HCT116 (cell line): ENCODE data around the gene CABP1. TPM values are rescaled to one million over a fixed set of nuclear protein-coding genes. Genes with fewer than 3 reads are reported as not detected.

Experiments
- ATAC-seq: fragments of 200-7000 bp; cut with Tn5 transposase; 2 replicates; pipeline ENCODE4 v1.9.1; 2020; ENCODE audit warnings: mild to moderate bottlenecking, moderate library complexity
- BruUV-seq: library from RNA; stranded (reverse); fragments of 400-500 nt; replicated peaks from 2 replicates; lab custom pipeline; 2021; lab: Mats Ljungman, UMichigan
- CTCF ChIA-PET: fragments of 300-600 bp; sonication (Branson Sonifier 250); formaldehyde crosslinking; loops from one replicate; lab custom pipeline; 2021; ENCODE audit warnings: antibody characterized with exemption; lab: Charles Lee
- POLR2A ChIA-PET: fragments of 300-600, 350-600 bp; sonication (Branson Sonifier 250); formaldehyde crosslinking; loops from one replicate; lab custom pipeline; 2021; ENCODE audit warnings: antibody characterized with exemption; lab: Charles Lee
- RAD21 ChIA-PET, 2 experiments: fragments of 300-600 bp; sonication (Branson Sonifier 250); formaldehyde crosslinking; loops; one replicate each; lab custom pipeline; 2023; ENCODE audit warnings: low total read pairs in 2 of 2; ENCODE audit not compliant: uncharacterized antibody in 2 of 2, unreplicated experiment in 2 of 2, low non-redundant PET in 1 of 2; lab: Charles Lee
- DNase-seq: peaks from one replicate; pipeline ENCODE4 v3.0.0-alpha.2; 2010; ENCODE audit warnings: low read depth, low spot score
- H2AFZ ChIP-seq: fragments of 200-600 bp; shearing (Covaris generic), sonication (generic); 2 replicates; pipeline ENCODE4 v1.6.1; 2017; ENCODE audit warnings: low read depth, mixed run types, mixed read lengths, antibody characterized with exemption, low read length; ENCODE audit not compliant: poor library complexity, severe bottlenecking
- H3K27ac ChIP-seq: 2 replicates; pipeline ENCODE4 v1.5.1; 2012; ENCODE audit warnings: low read depth, low read length
- H3K27me3 ChIP-seq: fragments of 200-600 bp; sonication (generic); 2 replicates; pipeline ENCODE4 v1.6.1; 2016; ENCODE audit warnings: mixed run types, low read length, mixed read lengths; ENCODE audit not compliant: insufficient read depth
- H3K36me3 ChIP-seq, 2 experiments: fragments of 200-500 bp in 1 of 2; fragments of 200-600 bp in 1 of 2; sonication (Bioruptor generic) in 1 of 2; sonication (generic) in 1 of 2; 2 replicates each; pipeline versions ENCODE4 v1.5.1 to v1.6.1; 2014 to 2016; ENCODE audit warnings: low read length in 2 of 2, inconsistent platforms in 1 of 2, mixed read lengths in 1 of 2, mixed run types in 1 of 2; ENCODE audit not compliant: insufficient read depth in 2 of 2, control insufficient read depth in 1 of 2
- H3K4me1 ChIP-seq, 2 experiments: fragments of 200-600 bp in 1 of 2; sonication (generic) in 1 of 2; 2 replicates each; pipeline versions ENCODE4 v1.5.1 to v1.6.1; 2012 to 2017; ENCODE audit warnings: low read length in 2 of 2, inconsistent platforms in 1 of 2, mild to moderate bottlenecking in 1 of 2, mixed read lengths in 1 of 2, mixed run types in 1 of 2, moderate library complexity in 1 of 2; ENCODE audit not compliant: insufficient read depth in 2 of 2, control insufficient read depth in 1 of 2
- H3K4me2 ChIP-seq: fragments of 200-600 bp; sonication (generic); 2 replicates; pipeline ENCODE4 v1.6.1; 2017; ENCODE audit warnings: mixed run types, low read length, mixed read lengths
- H3K4me3 ChIP-seq, 2 experiments: fragments of 200-600 bp in 1 of 2; sonication (generic) in 1 of 2; replicated peaks in 1 of 2; 2 replicates each; pipeline ENCODE4 v1.5.1; 2011 to 2016; ENCODE audit warnings: low read length in 2 of 2, control low read depth in 1 of 2, low read depth in 1 of 2, mild to moderate bottlenecking in 1 of 2, mixed read lengths in 1 of 2, mixed run types in 1 of 2
- H3K79me2 ChIP-seq: fragments of 200-600 bp; sonication (generic); 2 replicates; pipeline ENCODE4 v1.6.1; 2017; ENCODE audit warnings: mild to moderate bottlenecking, mixed run types, low read length, moderate library complexity, mixed read lengths; ENCODE audit not compliant: insufficient read depth
- H3K9ac ChIP-seq: fragments of 200-600 bp; sonication (generic); 2 replicates; pipeline ENCODE4 v1.6.1; 2016; ENCODE audit warnings: low read length, mixed read lengths
- H3K9me2 ChIP-seq: fragments of 200-600 bp; sonication (generic), shearing (Covaris generic); 2 replicates; pipeline ENCODE4 v1.6.1; 2017; ENCODE audit warnings: mixed run types, mild to moderate bottlenecking, moderate library complexity; ENCODE audit not compliant: insufficient read depth
- H3K9me3 ChIP-seq, 2 experiments: fragments of 200-500 bp in 1 of 2; fragments of 200-600 bp in 1 of 2; sonication (Bioruptor generic) in 1 of 2; sonication (generic) in 1 of 2; 2 replicates each; pipeline ENCODE4 v1.6.1; 2014 to 2017; ENCODE audit warnings: low read length in 2 of 2, mixed read lengths in 2 of 2, inconsistent platforms in 1 of 2, low read depth in 1 of 2, mild to moderate bottlenecking in 1 of 2, mixed run types in 1 of 2, moderate library complexity in 1 of 2; ENCODE audit not compliant: control insufficient read depth in 1 of 2, insufficient read depth in 1 of 2
- H4K20me1 ChIP-seq: fragments of 200-600 bp; sonication (generic), shearing (Covaris generic); 2 replicates; pipeline ENCODE4 v1.6.1; 2017; ENCODE audit warnings: mixed run types, mild to moderate bottlenecking, moderate library complexity; ENCODE audit not compliant: insufficient read depth
- ATF3 ChIP-seq: IDR thresholded peaks from 2 replicates; pipeline ENCODE4 v1.6.1; 2012
- CBX3 ChIP-seq: IDR thresholded peaks from 2 replicates; pipeline ENCODE4 v1.6.1; 2012; ENCODE audit warnings: low read depth
- CTCF ChIP-seq, 3 experiments: fragments of 200-600 bp in 1 of 3; sonication (generic) in 1 of 3; IDR thresholded peaks in 2 of 3; conservative IDR thresholded peaks in 1 of 3; 2 replicates each; pipeline ENCODE4 v1.5.1; 2012 to 2017; ENCODE audit warnings: low read depth in 2 of 3, low read length in 2 of 3, antibody characterized with exemption in 1 of 3, borderline replicate concordance in 1 of 3, control low read depth in 1 of 3, mild to moderate bottlenecking in 1 of 3, mixed read lengths in 1 of 3, mixed run types in 1 of 3, moderate library complexity in 1 of 3; ENCODE audit not compliant: insufficient read depth in 1 of 3
- EZH2 ChIP-seq: fragments of 200-600 bp; sonication (generic); IDR thresholded peaks from 2 replicates; pipeline ENCODE4 v1.6.1; 2017; ENCODE audit warnings: antibody characterized with exemption, mixed run types
- EZH2phosphoT487 ChIP-seq: fragments of 200-600 bp; IDR thresholded peaks from 2 replicates; pipeline ENCODE4 v1.6.1; 2018; ENCODE audit warnings: antibody characterized with exemption, borderline replicate concordance
- FOSL1 ChIP-seq: IDR thresholded peaks from 2 replicates; pipeline ENCODE4 v1.6.1; 2012; ENCODE audit warnings: low read depth
- JUND ChIP-seq: IDR thresholded peaks from 2 replicates; pipeline ENCODE4 v1.6.1; 2012
- POLR2AphosphoS5 ChIP-seq: IDR thresholded peaks from 2 replicates; pipeline ENCODE4 v1.6.1; 2011; ENCODE audit warnings: mild to moderate bottlenecking, low read depth, low read length, moderate library complexity
- SRF ChIP-seq: IDR thresholded peaks from 2 replicates; pipeline ENCODE4 v1.6.1; 2012; ENCODE audit warnings: low read depth
- ZBTB33 ChIP-seq: IDR thresholded peaks from 2 replicates; pipeline ENCODE4 v1.6.1; 2011; ENCODE audit warnings: mild to moderate bottlenecking, low read length, moderate library complexity; ENCODE audit not compliant: insufficient replicate concordance; ENCODE audit errors: extremely low read depth
- ZFX ChIP-seq: fragments of 450-650 bp; IDR thresholded peaks from 2 replicates; pipeline ENCODE4 v1.6.1; 2017
- intact Hi-C: fragments of 100-400 bp; cut with micrococcal nuclease; formaldehyde crosslinking; loops from 2 replicates; pipeline ENCODE4 v1.10.0; 2022
- total RNA-seq: library from RNA; stranded (reverse); gene quantifications from one replicate; pipeline ENCODE4 v1.2.1, GENCODE V29; 2021; ENCODE audit not compliant: unreplicated experiment

CABP1 gene
- total RNA-seq, 1 experiment from 2014 or later, result 0.84 TPM

GRCh38 chr12:120592121-120593049 lies 48.0 kb upstream of the CABP1 start:
- no peaks in the 10 kb centered on the region for H3K36me3 ChIP-seq
- intact Hi-C loops, result no loop called here
- ATAC-seq (no peak), DNase-seq (no peak)
- no peaks in the 10 kb centered on the region for H3K79me2 ChIP-seq
- no peak for TF ChIP-seq EZH2
- TF ChIP-seq ZBTB33, result no peak
- no peak for TF ChIP-seq POLR2AphosphoS5
- no peak for TF ChIP-seq SRF
- CTCF ChIA-PET, result no interaction called here
- no peak overlapping the region for H2AFZ ChIP-seq
- H3K9me3 ChIP-seq, result no peaks in the 10 kb centered on the region
- BruUV-seq, result no TSS peak
- RAD21 ChIA-PET, result no interaction called here
- H3K4me1 ChIP-seq, result peaks cover 7 to 14% of the 10 kb centered on the region in 2 experiments; a peak in 3 of 4 replicates
- no peaks in the 10 kb centered on the region for H4K20me1 ChIP-seq
- POLR2A ChIA-PET, result no interaction called here
- H3K4me3 ChIP-seq, result no peak overlapping the region
- H3K4me2 ChIP-seq, result no peak overlapping the region
- no peak overlapping the region for H3K27ac ChIP-seq
- H3K9me2 ChIP-seq, result no peaks in the 10 kb centered on the region
- no peaks in the 10 kb centered on the region for H3K27me3 ChIP-seq
- H3K9ac ChIP-seq, result no peak overlapping the region

- ChIA-PET POLR2A (no interaction called here), RAD21 (no interaction called here), CTCF (no interaction called here)
- Histone ChIP-seq H4K20me1 (no peaks in the 10 kb centered on the region), H3K79me2 (no peaks in the 10 kb centered on the region), H3K27me3 (no peaks in the 10 kb centered on the region), H3K4me3 (no peak overlapping the region), H3K36me3 (no peaks in the 10 kb centered on the region), H3K9me2 (no peaks in the 10 kb centered on the region), H3K4me1 (peaks cover 5 to 10% of the 10 kb centered on the region in 2 experiments), H3K27ac (no peak overlapping the region), H2AFZ (no peak overlapping the region), H3K9ac (no peak overlapping the region), H3K9me3 (no peaks in the 10 kb centered on the region), H3K4me2 (no peak overlapping the region)
- DNase-seq (no peak), ATAC-seq (no peak)
- BruUV-seq, result no TSS peak
- intact Hi-C loops, result no loop called here
- no peak for TF ChIP-seq ZBTB33
- TF ChIP-seq CBX3, result no peak
- no peak for TF ChIP-seq CTCF (IDR thresholded peaks at IDR 0.05 in 2 of 3, conservative IDR thresholded peaks at IDR 0.05 in 1 of 3; ENCODE audit: borderline replicate concordance in 1 of 3, insufficient read depth in 1 of 3, low read depth in 2 of 3, low read length in 2 of 3)
- TF ChIP-seq JUND, result no peak
- no peak for TF ChIP-seq ZFX
- TF ChIP-seq FOSL1, result no peak
- TF ChIP-seq ATF3, result no peak
- TF ChIP-seq EZH2phosphoT487, result no peak
Measured at GRCh38 chr12:120596901-120597300, 43.5 kb upstream of the CABP1 start.
